ENCODE data around the gene SESN3.

GRCh38 chr11:95242091-95242844 is 11.3 kb upstream of the SESN3 start:
- TF ChIP-seq POLR2A (IDR thresholded peaks at IDR 0.05): no peak
- TF ChIP-seq, protein P1, sequence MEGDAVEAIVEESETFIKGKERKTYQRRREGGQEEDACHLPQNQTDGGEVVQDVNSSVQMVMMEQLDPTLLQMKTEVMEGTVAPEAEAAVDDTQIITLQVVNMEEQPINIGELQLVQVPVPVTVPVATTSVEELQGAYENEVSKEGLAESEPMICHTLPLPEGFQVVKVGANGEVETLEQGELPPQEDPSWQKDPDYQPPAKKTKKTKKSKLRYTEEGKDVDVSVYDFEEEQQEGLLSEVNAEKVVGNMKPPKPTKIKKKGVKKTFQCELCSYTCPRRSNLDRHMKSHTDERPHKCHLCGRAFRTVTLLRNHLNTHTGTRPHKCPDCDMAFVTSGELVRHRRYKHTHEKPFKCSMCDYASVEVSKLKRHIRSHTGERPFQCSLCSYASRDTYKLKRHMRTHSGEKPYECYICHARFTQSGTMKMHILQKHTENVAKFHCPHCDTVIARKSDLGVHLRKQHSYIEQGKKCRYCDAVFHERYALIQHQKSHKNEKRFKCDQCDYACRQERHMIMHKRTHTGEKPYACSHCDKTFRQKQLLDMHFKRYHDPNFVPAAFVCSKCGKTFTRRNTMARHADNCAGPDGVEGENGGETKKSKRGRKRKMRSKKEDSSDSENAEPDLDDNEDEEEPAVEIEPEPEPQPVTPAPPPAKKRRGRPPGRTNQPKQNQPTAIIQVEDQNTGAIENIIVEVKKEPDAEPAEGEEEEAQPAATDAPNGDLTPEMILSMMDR (IDR thresholded peaks at IDR 0.05): no peak

Measured in adrenal gland (tissue), 5 donors.